Left hindlimb (tissue), 1 donor: ENCODE results near the gene RUNX1.

Experiments used
- DNase-seq: peaks from one replicate; pipeline ENCODE4 v3.0.0-alpha.2; 2018

RUNX1 gene

GRCh38 chr21:34841154-34841553 lies 207.9 kb downstream of the RUNX1 start:
- DNase-seq, result no peak

GRCh38 chr21:34840693-34841092 lies 208.4 kb downstream of the RUNX1 start:
- DNase-seq, result no peak

GRCh38 chr21:34838956-34839820 lies 209.9 kb downstream of the RUNX1 start:
- no peak for DNase-seq

- no peak for DNase-seq
These were observed 212.1 kb downstream of the RUNX1 start for GRCh38 chr21:34836933-34837505.

- DNase-seq, result no peak
These were observed 212.8 kb downstream of the RUNX1 start for GRCh38 chr21:34836103-34836932.

- DNase-seq, result no peak
These were observed 213.6 kb downstream of the RUNX1 start for GRCh38 chr21:34835526-34835925.

GRCh38 chr21:34834852-34835501 lies 214.1 kb downstream of the RUNX1 start:
- no peak for DNase-seq

GRCh38 chr21:34834290-34834689 lies 214.8 kb downstream of the RUNX1 start:
- DNase-seq, result no peak

- no peak for DNase-seq
These were observed 215.6 kb downstream of the RUNX1 start for GRCh38 chr21:34833465-34833864.

GRCh38 chr21:34830386-34831170 lies 218.5 kb downstream of the RUNX1 start:
- no peak for DNase-seq

GRCh38 chr21:34827445-34828235 lies 221.5 kb downstream of the RUNX1 start:
- DNase-seq, result no peak

GRCh38 chr21:34826836-34827235 lies 222.3 kb downstream of the RUNX1 start:
- DNase-seq, result no peak

- DNase-seq, result no peak
These were observed 223.1 kb downstream of the RUNX1 start for GRCh38 chr21:34825948-34826548.

- no peak for DNase-seq
These were observed 224.0 kb downstream of the RUNX1 start for GRCh38 chr21:34825101-34825500.

GRCh38 chr21:34824314-34824713 lies 224.8 kb downstream of the RUNX1 start:
- DNase-seq, result no peak

- no peak for DNase-seq
These were observed 226.2 kb downstream of the RUNX1 start for GRCh38 chr21:34822942-34823341.

GRCh38 chr21:34822168-34822567 lies 226.9 kb downstream of the RUNX1 start:
- no peak for DNase-seq

GRCh38 chr21:34821717-34822116 lies 227.4 kb downstream of the RUNX1 start:
- no peak for DNase-seq

GRCh38 chr21:34820051-34820450 lies 229.1 kb downstream of the RUNX1 start:
- no peak for DNase-seq

- no peak for DNase-seq
These were observed 229.6 kb downstream of the RUNX1 start for GRCh38 chr21:34819357-34819999.
